Activated CD4-positive, alpha-beta T cell treated with anti-CD3 and anti-CD28 coated beads, Interleukin-2, amount 10 ng/mL, durations not matched to agents 7 days and 5 days (primary cell): ENCODE data around the gene IFT122. TPM values are rescaled to one million over a fixed set of nuclear protein-coding genes. Genes with fewer than 3 reads are reported as not detected.
A peak's percentile ranks its signal among the peaks of the same experiment; 100 is the strongest.
"Not testable (repeated sequence)": the region's sequence is repeated elsewhere in the genome, so short reads cannot be mapped to it uniquely, and the experiment has no call there.

Experiments used
- CTCF ChIA-PET: fragments of 350-600 bp; sonication (Branson Sonifier 250); formaldehyde crosslinking; loops from one replicate; lab custom pipeline; 2021; ENCODE audit warnings: antibody characterized with exemption; lab: Charles Lee
- POLR2A ChIA-PET: fragments of 350-600 bp; sonication (Branson Sonifier 250); formaldehyde crosslinking; loops from one replicate; lab custom pipeline; 2021; ENCODE audit warnings: antibody characterized with exemption; lab: Charles Lee
- DNase-seq: peaks from one replicate; pipeline ENCODE4 v3.0.0-alpha.2; 2020
- H3K27ac Mint-ChIP-seq: one replicate; pipeline ENCODE4 v1.8.0; 2021; ENCODE audit warnings: mild to moderate bottlenecking, moderate library complexity, mixed read lengths
- H3K27me3 Mint-ChIP-seq: one replicate; pipeline ENCODE4 v1.8.0; 2021; ENCODE audit warnings: mixed read lengths
- H3K36me3 Mint-ChIP-seq: one replicate; pipeline ENCODE4 v1.8.0; 2021; ENCODE audit warnings: low read depth, mixed read lengths
- H3K4me1 Mint-ChIP-seq: one replicate; pipeline ENCODE4 v1.8.0; 2021; ENCODE audit warnings: mixed read lengths
- H3K4me3 Mint-ChIP-seq: one replicate; pipeline ENCODE4 v1.8.0; 2021; ENCODE audit warnings: mild to moderate bottlenecking, moderate library complexity, mixed read lengths
- H3K9me3 Mint-ChIP-seq: one replicate; pipeline ENCODE4 v1.8.0; 2021; ENCODE audit warnings: mixed read lengths
- total RNA-seq, 2 experiments: library from RNA; stranded (reverse); gene quantifications; one replicate each; pipeline ENCODE4 v1.2.3, GENCODE V29; 2021

Gene IFT122
- total RNA-seq: 10 to 100 TPM; 24.9 to 27.2 TPM

DNA sequence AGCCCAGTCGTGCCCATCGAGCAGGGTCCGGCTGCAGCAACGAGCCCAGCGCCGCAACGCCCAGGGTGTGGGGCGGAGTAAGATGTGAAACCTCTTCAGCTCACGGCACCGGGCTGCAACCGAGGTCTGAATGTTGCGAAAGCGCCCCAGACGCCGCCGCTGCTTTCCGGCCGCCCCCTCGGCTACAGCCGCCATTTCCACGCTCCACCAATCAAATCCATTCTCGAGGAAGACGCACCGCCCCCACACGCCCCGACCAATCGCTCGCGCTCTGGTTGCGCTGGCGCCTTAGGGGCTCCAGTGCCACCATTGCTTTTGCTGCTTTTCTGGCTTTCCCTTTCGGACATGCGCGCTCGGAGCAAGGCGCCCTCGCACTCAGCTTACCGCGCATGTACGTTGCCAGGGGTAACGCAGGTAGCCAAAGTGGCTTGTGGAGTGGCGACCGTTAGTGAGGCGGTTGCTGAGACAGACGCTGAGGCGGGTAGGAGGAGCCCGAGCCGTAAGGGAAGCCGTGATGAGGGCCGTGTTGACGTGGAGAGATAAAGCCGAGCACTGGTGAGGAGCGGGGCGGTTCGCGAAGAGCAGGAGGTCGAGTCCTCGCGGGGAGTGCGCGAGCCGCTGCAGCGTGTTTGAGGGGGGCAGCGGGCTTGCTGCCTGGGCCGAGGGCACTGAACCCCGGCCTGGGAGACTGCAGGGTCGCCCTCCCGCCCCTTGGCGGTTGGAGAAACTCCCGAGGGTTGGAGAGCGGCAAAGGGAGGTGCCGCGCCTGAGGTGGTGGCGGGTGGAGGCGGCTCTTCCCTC, at the start of gene IFT122, which contains the start of gene MBD4:
TSS of gene IFT122 (plus strand) at position 408 of the 801 bp plus-strand sequence. CDS start at position 515, 107 bp downstream.
TSS of gene MBD4 (minus strand) at position 132 of the 801 bp plus-strand sequence. CDS start at position 17, 115 bp downstream.
- peak within 1 kb of the TSS; percentile 95 for H3K27ac Mint-ChIP-seq
- peaks cover 26% of the 10 kb centered on the region for H3K36me3 Mint-ChIP-seq
- DNase-seq: peak; percentile 100
- no peaks in the 10 kb centered on the region for H3K9me3 Mint-ChIP-seq
- ChIA-PET CTCF (interaction anchor here (0.6 to 3.5 kb wide), 9 partner anchors 10 to 124 kb away, joined by 3 to 20 read pairs (median 3); partner anchors contain the start of gene EFCAB12), POLR2A (interaction anchor here (0.9 to 1.0 kb wide), 2 partner anchors 23 to 124 kb away, joined by 3 to 4 read pairs; a partner anchor contains a TSS)
- peak within 1 kb of the TSS; percentile 87 for H3K4me3 Mint-ChIP-seq
- peaks cover 64% of the 10 kb centered on the region for H3K4me1 Mint-ChIP-seq
- no peaks in the 10 kb centered on the region for H3K27me3 Mint-ChIP-seq

DNA sequence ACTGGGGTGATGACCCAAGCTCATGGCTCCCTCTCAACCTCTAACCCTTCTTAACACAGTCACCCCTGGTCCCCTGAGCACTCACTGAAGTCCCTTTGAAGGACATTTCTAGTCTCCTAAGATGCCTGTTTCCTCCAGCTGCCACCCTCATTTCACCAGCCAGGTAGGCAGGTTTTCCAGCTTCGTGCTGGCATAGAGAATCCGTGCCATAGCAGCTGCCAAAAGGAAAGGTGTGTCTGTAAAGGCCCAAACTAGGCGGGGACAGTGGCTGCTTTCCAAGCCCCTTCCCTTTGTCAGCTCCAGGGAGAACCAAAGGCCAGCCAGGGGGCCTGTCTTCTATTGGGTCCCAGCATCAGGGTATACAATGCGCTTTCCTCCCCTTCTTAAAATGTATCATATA, 48.4 kb upstream of the IFT122 start:
- H3K4me1 Mint-ChIP-seq: peaks cover 16% of the 10 kb centered on the region
- H3K27ac Mint-ChIP-seq: peak overlapping the region; percentile 38
- H3K27me3 Mint-ChIP-seq, H3K9me3 Mint-ChIP-seq, H3K4me3 Mint-ChIP-seq, CTCF ChIA-PET, DNase-seq, POLR2A ChIA-PET: not testable (repeated sequence)
- H3K36me3 Mint-ChIP-seq: peaks cover 37% of the 10 kb centered on the region

GRCh38 chr3:129392106-129392887, 47.7 kb upstream of the IFT122 start:
- Mint-ChIP-seq H3K4me1 (peaks cover 22% of the 10 kb centered on the region), H3K36me3 (peaks cover 38% of the 10 kb centered on the region)
- H3K27ac Mint-ChIP-seq, CTCF ChIA-PET, H3K9me3 Mint-ChIP-seq, DNase-seq, POLR2A ChIA-PET, H3K27me3 Mint-ChIP-seq, H3K4me3 Mint-ChIP-seq: not testable (repeated sequence)

DNA sequence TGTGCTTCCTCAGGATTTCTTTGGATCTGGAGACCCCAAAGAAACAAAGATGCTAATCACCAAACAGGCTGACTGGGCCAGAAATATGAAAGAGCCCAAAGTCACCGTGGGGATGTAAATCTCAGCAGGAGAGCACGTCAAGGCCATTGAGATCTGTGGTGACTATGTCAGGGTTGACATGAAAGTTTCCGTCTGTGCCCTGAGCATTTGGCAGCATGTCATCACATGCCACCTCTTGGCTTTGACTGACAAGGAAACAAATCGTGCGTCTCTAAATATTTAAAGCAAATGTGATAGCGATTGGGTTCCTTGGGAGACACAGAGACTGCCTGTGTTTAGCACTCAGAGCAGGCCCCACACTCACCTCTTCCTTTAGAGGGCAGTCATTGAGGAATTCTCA, 46.8 kb upstream of the IFT122 start:
- no peak overlapping the region for H3K27ac Mint-ChIP-seq
- no peak for DNase-seq
- peaks cover 31% of the 10 kb centered on the region for H3K4me1 Mint-ChIP-seq
- H3K27me3 Mint-ChIP-seq: no peaks in the 10 kb centered on the region
- CTCF ChIA-PET: no interaction called here
- POLR2A ChIA-PET: no interaction called here
- H3K9me3 Mint-ChIP-seq: no peaks in the 10 kb centered on the region
- peaks cover 31% of the 10 kb centered on the region for H3K36me3 Mint-ChIP-seq
- H3K4me3 Mint-ChIP-seq: no peak overlapping the region

- CTCF ChIA-PET, H3K4me3 Mint-ChIP-seq, H3K9me3 Mint-ChIP-seq, POLR2A ChIA-PET, H3K27ac Mint-ChIP-seq, H3K27me3 Mint-ChIP-seq, DNase-seq: not testable (repeated sequence)
- H3K4me1 Mint-ChIP-seq: peaks cover 36% of the 10 kb centered on the region
- peaks cover 31% of the 10 kb centered on the region for H3K36me3 Mint-ChIP-seq
Measured at GRCh38 chr3:129393760-129394564, 46.1 kb upstream of the IFT122 start.

- peak; percentile 36 for DNase-seq
- Mint-ChIP-seq H3K9me3 (no peaks in the 10 kb centered on the region), H3K4me3 (peak overlapping the region; percentile 90), H3K36me3 (peaks cover 22% of the 10 kb centered on the region), H3K4me1 (peaks cover 41% of the 10 kb centered on the region), H3K27ac (peak overlapping the region; percentile 97), H3K27me3 (no peaks in the 10 kb centered on the region)
- POLR2A ChIA-PET: no interaction called here
- CTCF ChIA-PET: interaction anchor here (1.3 to 2.5 kb wide), 2 partner anchors 10 to 40 kb away, joined by 3 to 12 read pairs; partner anchors contain the start of gene MBD4
Measured at GRCh38 chr3:129398803-129399144, 41.2 kb upstream of the IFT122 start.

- H3K27ac Mint-ChIP-seq: peak overlapping the region; percentile 97
- H3K4me3 Mint-ChIP-seq: peak overlapping the region; percentile 90
- no peaks in the 10 kb centered on the region for H3K9me3 Mint-ChIP-seq
- ChIA-PET POLR2A (no interaction called here), CTCF (interaction anchor here (0.6 to 2.9 kb wide), 13 partner anchors 9 to 204 kb away, joined by 3 to 25 read pairs (median 4); partner anchors contain the start of gene MBD4)
- peaks cover 41% of the 10 kb centered on the region for H3K4me1 Mint-ChIP-seq
- DNase-seq: peak; percentile 89
- H3K27me3 Mint-ChIP-seq: no peaks in the 10 kb centered on the region
- peaks cover 22% of the 10 kb centered on the region for H3K36me3 Mint-ChIP-seq
Measured at GRCh38 chr3:129399145-129399894, 40.7 kb upstream of the IFT122 start.

DNA sequence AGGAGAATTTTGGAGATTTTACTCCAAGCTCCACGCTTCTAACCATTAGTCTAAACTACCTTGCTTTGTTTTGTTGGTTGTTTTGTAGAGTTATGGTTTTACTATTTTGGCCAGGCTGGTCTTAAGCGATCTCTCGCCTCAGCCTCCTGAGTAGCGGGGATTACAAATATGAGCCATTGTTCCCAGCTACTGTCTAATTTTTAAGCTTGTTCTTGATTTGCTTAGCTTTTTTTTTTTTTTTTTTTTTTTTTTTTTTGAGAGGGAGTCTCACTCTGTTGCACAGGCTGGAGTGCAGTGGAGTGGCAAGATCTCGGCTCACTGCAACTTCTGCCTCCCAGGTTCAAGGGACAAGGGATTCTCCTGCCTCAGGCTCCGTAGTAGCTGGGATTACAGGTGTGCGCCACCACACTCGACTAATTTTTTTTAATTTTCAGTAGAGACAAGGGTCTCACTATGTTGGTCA, 40.1 kb upstream of the IFT122 start:
- DNase-seq: no peak
- ChIA-PET POLR2A (interaction anchor here (0.6 kb wide), 1 partner anchor 17 kb away, joined by 6 read pairs; no protein-coding TSS in a partner anchor), CTCF (interaction anchor here (0.6 to 2.9 kb wide), 13 partner anchors 8 to 205 kb away, joined by 3 to 25 read pairs (median 4); partner anchors contain the start of gene MBD4)

GRCh38 chr3:129402210-129402609, 37.8 kb upstream of the IFT122 start:
- no peak overlapping the region for H3K4me3 Mint-ChIP-seq
- CTCF ChIA-PET: interaction anchor here (1.0 to 2.9 kb wide), 5 partner anchors 8 to 21 kb away, joined by 3 to 25 read pairs (median 3); no protein-coding TSS in a partner anchor
- H3K4me1 Mint-ChIP-seq: peaks cover 20% of the 10 kb centered on the region
- no peak for DNase-seq
- no peak overlapping the region for H3K27ac Mint-ChIP-seq
- H3K36me3 Mint-ChIP-seq: peaks cover 2% of the 10 kb centered on the region
- H3K9me3 Mint-ChIP-seq: no peaks in the 10 kb centered on the region
- POLR2A ChIA-PET: no interaction called here
- no peaks in the 10 kb centered on the region for H3K27me3 Mint-ChIP-seq

More for the DNA sequence above, 40.1 kb upstream of the IFT122 start:
- H3K27me3 Mint-ChIP-seq: no peaks in the 10 kb centered on the region
- peak overlapping the region; percentile 97 for H3K27ac Mint-ChIP-seq
- peaks cover 37% of the 10 kb centered on the region for H3K4me1 Mint-ChIP-seq
- H3K36me3 Mint-ChIP-seq: peaks cover 18% of the 10 kb centered on the region
- peak overlapping the region; percentile 90 for H3K4me3 Mint-ChIP-seq
- no peaks in the 10 kb centered on the region for H3K9me3 Mint-ChIP-seq

DNA sequence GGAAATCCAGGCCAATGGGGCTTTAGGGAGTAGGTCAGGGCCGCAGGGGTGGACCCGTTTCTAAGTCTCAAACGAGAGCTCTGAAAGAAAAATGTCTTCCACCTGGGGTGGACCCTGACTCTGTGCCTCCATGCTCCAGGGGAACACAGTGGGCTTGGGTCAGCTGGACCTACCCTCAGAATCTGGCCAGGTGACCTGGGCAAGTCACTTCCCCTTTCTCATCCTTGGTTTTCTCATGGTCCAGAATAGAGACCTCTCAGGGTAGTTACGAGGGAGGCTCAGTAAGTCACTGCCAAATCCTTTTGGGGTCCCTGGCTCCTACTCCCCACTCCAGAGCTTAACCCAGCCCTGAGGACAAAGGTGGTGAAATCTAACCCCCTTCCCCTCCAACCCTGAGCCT, 37.4 kb upstream of the IFT122 start:
- H3K4me3 Mint-ChIP-seq: no peak overlapping the region
- no peaks in the 10 kb centered on the region for H3K27me3 Mint-ChIP-seq
- H3K4me1 Mint-ChIP-seq: peaks cover 16% of the 10 kb centered on the region
- H3K36me3 Mint-ChIP-seq: peaks cover 2% of the 10 kb centered on the region
- H3K9me3 Mint-ChIP-seq: no peaks in the 10 kb centered on the region
- no peak for DNase-seq
- ChIA-PET CTCF (interaction anchor here (0.9 to 2.3 kb wide), 4 partner anchors 11 to 387 kb away, joined by 3 to 6 read pairs (median 3); no protein-coding TSS in a partner anchor), POLR2A (no interaction called here)
- no peak overlapping the region for H3K27ac Mint-ChIP-seq

DNA sequence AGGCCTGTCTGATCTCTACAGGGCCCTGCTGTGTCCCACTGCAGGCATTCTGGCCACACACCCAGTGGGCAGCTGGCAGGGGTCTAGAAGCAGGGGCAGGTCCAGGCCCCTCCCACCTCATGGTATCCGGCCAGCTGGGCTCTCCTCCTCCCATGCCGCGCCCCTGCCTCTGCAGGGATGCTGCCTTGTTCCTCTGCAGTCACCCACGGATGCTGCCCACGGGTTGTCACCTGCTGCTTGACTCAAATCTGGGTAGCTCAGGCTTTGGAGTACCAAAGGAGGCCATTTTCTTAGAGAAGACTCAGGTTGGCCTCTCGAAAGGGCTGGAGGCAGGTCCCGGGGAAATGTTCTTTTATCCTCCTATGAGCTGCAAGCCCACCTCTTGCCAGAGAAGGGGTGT, 36.6 kb upstream of the IFT122 start:
- no peak for DNase-seq
- CTCF ChIA-PET: interaction anchor here (0.9 to 1.7 kb wide), 3 partner anchors 11 to 387 kb away, joined by 3 read pairs; no protein-coding TSS in a partner anchor
- Mint-ChIP-seq H3K9me3 (no peaks in the 10 kb centered on the region), H3K36me3 (no peaks in the 10 kb centered on the region), H3K27ac (no peak overlapping the region), H3K4me3 (no peak overlapping the region), H3K27me3 (no peaks in the 10 kb centered on the region), H3K4me1 (peaks cover 9% of the 10 kb centered on the region)
- POLR2A ChIA-PET: no interaction called here
